HG03039 (cell line): ENCODE results near the gene PCAT7.
"Not testable (repeated sequence)": the region's sequence is repeated elsewhere in the genome, so short reads cannot be mapped to it uniquely, and the experiment has no call there.

Experiments
- ATAC-seq: cut with Tn5 transposase; IDR thresholded peaks from one replicate; pipeline ENCODE4 v1.9.1; 2021; ENCODE audit warnings: mild to moderate bottlenecking, moderate library complexity; ENCODE audit not compliant: unreplicated experiment

PCAT7 gene

GRCh38 chr9:94554439-94555331, at the start of gene PCAT7:
TSS of gene PCAT7 (plus strand) at chr9:94555083.
- no peak for ATAC-seq

- not testable (repeated sequence) for ATAC-seq
Observed at GRCh38 chr9:94506370-94506769, 48.5 kb upstream of the PCAT7 start.

GRCh38 chr9:94507531-94508258, 47.2 kb upstream of the PCAT7 start:
- no peak for ATAC-seq

- no peak for ATAC-seq
Observed at GRCh38 chr9:94511134-94511954, 43.5 kb upstream of the PCAT7 start.

GRCh38 chr9:94511955-94512265, 43.0 kb upstream of the PCAT7 start:
- no peak for ATAC-seq

- no peak for ATAC-seq
Observed at GRCh38 chr9:94514722-94515121, 40.2 kb upstream of the PCAT7 start.

GRCh38 chr9:94517254-94517653, 37.6 kb upstream of the PCAT7 start:
- ATAC-seq: no peak

GRCh38 chr9:94525396-94526035, 29.4 kb upstream of the PCAT7 start:
- ATAC-seq: no peak

- no peak for ATAC-seq
Observed at GRCh38 chr9:94526271-94526670, 28.6 kb upstream of the PCAT7 start.

GRCh38 chr9:94526951-94527350, 27.9 kb upstream of the PCAT7 start:
- no peak for ATAC-seq

GRCh38 chr9:94528886-94529285, 26.0 kb upstream of the PCAT7 start:
- ATAC-seq: no peak

GRCh38 chr9:94533155-94533554, 21.7 kb upstream of the PCAT7 start:
- no peak for ATAC-seq

- ATAC-seq: no peak
Observed at GRCh38 chr9:94533601-94534000, 21.3 kb upstream of the PCAT7 start.

GRCh38 chr9:94534901-94535300, 20.0 kb upstream of the PCAT7 start:
- no peak for ATAC-seq

- no peak for ATAC-seq
Observed at GRCh38 chr9:94538908-94539307, 16.0 kb upstream of the PCAT7 start.

- not testable (repeated sequence) for ATAC-seq
Observed at GRCh38 chr9:94544335-94544734, 10.5 kb upstream of the PCAT7 start.

GRCh38 chr9:94545940-94546339, 8.9 kb upstream of the PCAT7 start:
- ATAC-seq: no peak

- ATAC-seq: no peak
Observed at GRCh38 chr9:94553029-94553938, 1.6 kb upstream of the PCAT7 start.

GRCh38 chr9:94554078-94554438, 825 bp upstream of the PCAT7 start:
- no peak for ATAC-seq

GRCh38 chr9:94557376-94557775, 2.5 kb downstream of the PCAT7 start:
- ATAC-seq: no peak
